K562 (cell line): ENCODE measurements around the gene TMEM184B. TPM values are rescaled to one million over a fixed set of nuclear protein-coding genes. Genes with fewer than 3 reads are reported as not detected.
A peak's percentile ranks its signal among the peaks of the same experiment; 100 is the strongest.

Experiments used
- ATAC-seq: fragments of 200-7000 bp; cut with Tn5 transposase; 3 replicates; pipeline ENCODE4 v1.9.1; 2020; ENCODE audit warnings: moderate library complexity
- BruUV-seq: library from RNA; stranded (reverse); fragments of 400-500 nt; replicated peaks from 2 replicates; lab custom pipeline; 2021; lab: Mats Ljungman, UMichigan
- CTCF ChIA-PET: fragments of 300-600 bp; formaldehyde crosslinking; extraction: SDS; loops from one replicate; lab custom pipeline; 2021; ENCODE audit warnings: low intra/inter-chr PET ratio; lab: Yijun Ruan, JAX
- POLR2A ChIA-PET: fragments of 300-600, 350-650 bp; sonication (Branson Sonifier 250); formaldehyde crosslinking; extraction: SDS; loops from one replicate; lab custom pipeline; 2021; ENCODE audit warnings: antibody characterized with exemption, inconsistent platforms; lab: Yijun Ruan, JAX
- DNase-seq, 4 experiments: peaks; one replicate each; pipeline versions ENCODE4 v3.0.0 to v3.0.0-alpha.2; 2011 to 2018; ENCODE audit warnings: low spot score in 3 of 4, mixed read lengths in 3 of 4; ENCODE audit errors: extremely low read depth in 1 of 4
- FAIRE-seq: peaks from 2 replicates; lab custom pipeline; 2011; peaks lifted over from hg19 to GRCh38; lab: Jason Lieb, UNC
- H2AFZ ChIP-seq: 2 replicates; pipeline ENCODE4 v1.6.0; 2011; ENCODE audit warnings: low read depth, low read length, control low read depth, inconsistent platforms
- H3K27ac ChIP-seq: fragments of 200-600 bp; 3 replicates; pipeline ENCODE4 v1.8.0; 2011; ENCODE audit warnings: low read depth, mild to moderate bottlenecking, control low read depth, inconsistent platforms, low read length, moderate library complexity, mixed read lengths; ENCODE audit errors: extremely low read depth
- H3K27me3 ChIP-seq, 2 experiments: fragments of 300-600 bp in 1 of 2; 2 replicates in 1 of 2; 3 replicates in 1 of 2; pipeline versions ENCODE4 v1.6.0 to v1.8.0; 2011; ENCODE audit warnings: inconsistent platforms in 2 of 2, low read length in 2 of 2, mild to moderate bottlenecking in 1 of 2, mixed read lengths in 1 of 2, moderate library complexity in 1 of 2; ENCODE audit not compliant: control insufficient read depth in 2 of 2, insufficient read depth in 2 of 2
- H3K36me3 ChIP-seq: fragments of 300-600 bp; 3 replicates; pipeline ENCODE4 v1.8.0; 2011; ENCODE audit warnings: mild to moderate bottlenecking, low read length, inconsistent platforms; ENCODE audit not compliant: control insufficient read depth, insufficient read depth
- H3K4me1 ChIP-seq, 2 experiments: fragments of 200-600 bp in 1 of 2; replicated peaks in 1 of 2; 2 replicates in 1 of 2; 3 replicates in 1 of 2; pipeline versions ENCODE4 v1.5.1 to v1.8.0; 2011; ENCODE audit warnings: inconsistent platforms in 2 of 2, low read length in 2 of 2, mild to moderate bottlenecking in 1 of 2, mixed read lengths in 1 of 2, moderate library complexity in 1 of 2; ENCODE audit not compliant: control insufficient read depth in 2 of 2, insufficient read depth in 2 of 2
- H3K4me2 ChIP-seq: 2 replicates; pipeline ENCODE4 v1.6.1; 2011; ENCODE audit warnings: low read length, control low read depth, inconsistent platforms, mixed read lengths; ENCODE audit not compliant: insufficient read depth
- H3K4me3 ChIP-seq: fragments of 200-600 bp; sonication (generic), shearing (Covaris generic); 2 replicates; pipeline ENCODE4 v1.5.1; 2016; ENCODE audit warnings: control low read depth, inconsistent platforms
- H3K79me2 ChIP-seq: fragments of 200-600 bp; 3 replicates; pipeline ENCODE4 v1.8.0; 2011; ENCODE audit warnings: low read length, inconsistent platforms; ENCODE audit not compliant: control insufficient read depth, insufficient read depth
- H3K9ac ChIP-seq, 2 experiments: 2 replicates each; pipeline versions ENCODE4 v1.6.0 to v1.6.1; 2011; ENCODE audit warnings: low read depth in 2 of 2, low read length in 2 of 2, control low read depth in 1 of 2, inconsistent platforms in 1 of 2, mild to moderate bottlenecking in 1 of 2, mixed read lengths in 1 of 2; ENCODE audit not compliant: insufficient read depth in 1 of 2
- H3K9me1 ChIP-seq: one replicate; pipeline ENCODE4 v1.6.0; 2011; ENCODE audit warnings: inconsistent platforms, mild to moderate bottlenecking, low read length, moderate library complexity; ENCODE audit not compliant: control insufficient read depth, insufficient read depth
- H3K9me3 ChIP-seq: replicated peaks from 2 replicates; pipeline ENCODE4 v1.5.1; 2011; ENCODE audit warnings: low read depth, low read length, inconsistent platforms; ENCODE audit not compliant: control insufficient read depth, insufficient read depth
- H4K20me1 ChIP-seq: replicated peaks from 2 replicates; pipeline ENCODE4 v1.6.1; 2011; ENCODE audit warnings: low read length, inconsistent platforms, mixed read lengths; ENCODE audit not compliant: control insufficient read depth, insufficient read depth
- ATF1 ChIP-seq, 2 experiments: fragments of 450-650 bp in 1 of 2; IDR thresholded peaks; 2 replicates each; pipeline ENCODE4 v1.6.1; 2016; ENCODE audit warnings: missing compliant biosample characterization in 1 of 2, missing genetic modification characterization in 1 of 2
- HDAC8 ChIP-seq: fragments of 450-650 bp; IDR thresholded peaks from 2 replicates; pipeline ENCODE4 v1.6.1; 2016; ENCODE audit warnings: mild to moderate bottlenecking, missing genetic modification characterization, moderate library complexity, missing compliant biosample characterization
- HNRNPUL1 ChIP-seq: fragments of 200-400 bp; formaldehyde crosslinking; IDR thresholded peaks from 2 replicates; pipeline ENCODE4 v1.6.1; 2017; ENCODE audit warnings: low read length
- HOXB6 ChIP-seq: fragments of 250-450 bp; sonication (Bioruptor Pico); IDR thresholded peaks from 2 replicates; pipeline ENCODE4 v1.5.1; 2022; ENCODE audit warnings: mild to moderate bottlenecking, borderline replicate concordance
- KLF13 ChIP-seq: fragments of 450-650 bp; IDR thresholded peaks from 2 replicates; pipeline ENCODE4 v1.6.1; 2016; ENCODE audit warnings: missing genetic modification characterization, low read depth, mild to moderate bottlenecking, missing compliant biosample characterization, moderate library complexity, borderline replicate concordance
- MBD2 ChIP-seq: sonication (generic); IDR thresholded peaks from 2 replicates; pipeline ENCODE4 v1.6.1; 2016; ENCODE audit warnings: low read depth, borderline replicate concordance
- MED1 ChIP-seq: sonication (generic); formaldehyde crosslinking; IDR thresholded peaks from 2 replicates; pipeline ENCODE4 v1.8.1; 2023; ENCODE audit warnings: missing genetic modification reagents, borderline replicate concordance
- MEF2A ChIP-seq: IDR thresholded peaks from 2 replicates; pipeline ENCODE4 v1.6.1; 2011; ENCODE audit warnings: low read depth, mild to moderate bottlenecking, low read length, moderate library complexity; ENCODE audit not compliant: control insufficient read depth
- NEUROD1 ChIP-seq: fragments of 150-350 bp; IDR thresholded peaks from 2 replicates; pipeline ENCODE4 v1.6.1; 2014; ENCODE audit warnings: borderline replicate concordance, low read length, low read depth; ENCODE audit not compliant: partially characterized antibody
- NFIC ChIP-seq: fragments of 450-650 bp; IDR thresholded peaks from 2 replicates; pipeline ENCODE4 v1.6.1; 2017; ENCODE audit warnings: mild to moderate bottlenecking, inconsistent platforms
- NFRKB ChIP-seq: fragments of 450-650 bp; IDR thresholded peaks from 2 replicates; pipeline ENCODE4 v1.6.1; 2016; ENCODE audit warnings: low read depth
- POLR2B ChIP-seq: fragments of 450-650 bp; IDR thresholded peaks from 2 replicates; pipeline ENCODE4 v1.6.1; 2018; ENCODE audit warnings: low read depth; ENCODE audit not compliant: partially characterized antibody
- RBM22 ChIP-seq: fragments of 200-400 bp; formaldehyde crosslinking; IDR thresholded peaks from 2 replicates; pipeline ENCODE4 v1.6.1; 2018; ENCODE audit warnings: low read length, low read depth; ENCODE audit not compliant: poor library complexity, severe bottlenecking
- SETDB1 ChIP-seq: IDR thresholded peaks from one replicate; pipeline ENCODE4 v1.6.1; 2012; ENCODE audit warnings: low read length, control low read depth, inconsistent platforms
- SRSF3 ChIP-seq: fragments of 200-400 bp; formaldehyde crosslinking; IDR thresholded peaks from 2 replicates; pipeline ENCODE4 v1.6.1; 2016; ENCODE audit warnings: mild to moderate bottlenecking, low read length, moderate library complexity; ENCODE audit not compliant: insufficient read depth
- USF2 ChIP-seq: sonication (generic); formaldehyde crosslinking; IDR thresholded peaks from 2 replicates; pipeline ENCODE4 v1.5.0; 2020; ENCODE audit warnings: missing genetic modification reagents
- ZBTB8A ChIP-seq: fragments of 450-650 bp; IDR thresholded peaks from 2 replicates; pipeline ENCODE4 v1.6.1; 2018; ENCODE audit warnings: mild to moderate bottlenecking, moderate library complexity; ENCODE audit not compliant: partially characterized antibody
- ZNF134 ChIP-seq: fragments of 250-450 bp; sonication (Bioruptor Pico); conservative IDR thresholded peaks from 2 replicates; pipeline ENCODE4 v1.4.0; 2020
- ZNF384 ChIP-seq: IDR thresholded peaks from 2 replicates; pipeline ENCODE4 v1.6.1; 2012; ENCODE audit warnings: low read depth, low read length, improper control_type of control experiment
- WGBS: fragments of 100-300 bp; shearing (Covaris generic); methylation state at CpG from one replicate; pipeline ENCODE4 v1.1.6; 2016; ENCODE audit warnings: low coverage, mixed read lengths; ENCODE audit not compliant: insufficient coverage; ENCODE audit errors: missing lambda C conversion rate; 5-methylcytosine and 5-hydroxymethylcytosine counted together
- in situ Hi-C: fragments of 300-500 bp; cut with MboI; formaldehyde crosslinking; loops from 4 replicates; pipeline ENCODE4 v1.15.0; 2018; ENCODE audit warnings: inconsistent platforms, mixed read lengths
- intact Hi-C: fragments of 100-400 bp; cut with micrococcal nuclease; formaldehyde crosslinking; loops from 2 replicates; pipeline ENCODE4 v1.14.2; 2022
- polyA plus RNA-seq, 8 experiments: library from polyadenylated mRNA; depleted of rRNA in 4 of 8; stranded (reverse) in 5 of 8; unstranded in 3 of 8; fragments of >200 nt; fragmentation: Nextera tagmentation in 2 of 8; fragmentation: Illumina TruSeq in 1 of 8; extraction: Ambion mirVana in 2 of 8; extraction: Trizol in 1 of 8; gene quantifications; 2 replicates each; pipeline versions ENCODE4 v1.2.1 to v1.2.3, GENCODE V29; 2011 to 2014; ENCODE audit warnings: inconsistent platforms in 1 of 8, missing spikeins in 1 of 8
- total RNA-seq, 7 experiments: library from RNA; depleted of rRNA in 6 of 7; stranded (reverse); fragments of >200 nt in 6 of 7; fragmentation: Illumina TruSeq in 2 of 7; extraction: Trizol in 2 of 7; gene quantifications; 2 replicates each; pipeline versions ENCODE4 v1.2.1 to v1.2.3, GENCODE V29; 2011 to 2021; ENCODE audit warnings: low replicate concordance in 1 of 7
- TF ChIP-seq, protein P1 (sequence below): fragments of 250-450 bp; sonication (Bioruptor Pico); IDR thresholded peaks from 2 replicates; pipeline ENCODE4 v1.8.0; 2022; ENCODE audit warnings: moderate library complexity, mild to moderate bottlenecking, inconsistent platforms

The TMEM184B gene
- total and polyA plus RNA-seq, 9 of the 15 experiments (the other 6 are each of a cell fraction or from before 2014, with no cell fraction given), result 0.31 to 25.1 (median 6.2) TPM

DNA sequence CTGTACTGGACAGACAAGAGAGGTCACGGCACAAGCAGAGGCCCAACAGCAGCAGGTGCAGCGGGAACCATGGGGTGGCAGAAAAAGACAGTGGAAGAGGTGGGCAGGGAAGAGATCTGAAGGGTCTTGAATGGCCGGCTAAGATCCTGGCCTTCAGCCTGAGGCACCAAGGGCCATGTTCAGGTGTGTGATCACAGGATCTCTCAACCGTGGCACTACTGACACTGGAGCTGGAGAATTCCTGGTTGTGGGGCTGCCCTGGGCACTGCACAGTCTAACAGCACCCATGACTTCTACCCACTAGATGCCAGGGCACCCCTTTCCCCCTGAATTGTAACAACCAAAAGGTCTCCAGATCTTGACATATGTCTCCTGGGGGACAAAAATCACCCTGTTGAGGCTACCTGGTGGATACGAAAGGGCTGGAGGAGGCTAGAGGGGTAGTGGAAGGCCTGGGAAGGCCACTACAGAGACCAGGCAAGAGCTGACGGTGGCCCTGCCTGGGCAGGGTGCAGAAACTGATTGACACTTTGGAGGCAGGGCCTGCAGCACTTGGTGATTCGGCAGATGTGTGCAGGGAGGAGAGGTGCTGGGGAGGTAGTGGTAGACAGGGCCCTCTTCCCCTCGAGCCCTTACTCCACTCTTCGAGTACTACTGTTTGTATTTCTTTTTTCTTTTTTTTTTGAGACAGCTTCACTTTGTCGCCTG is 36.1 kb upstream of the TMEM184B start:
- BruUV-seq, result no TSS peak
- in situ Hi-C loops (no loop called here), intact Hi-C loops (no loop called here)
- H3K27ac ChIP-seq, result no peak overlapping the region
- CTCF ChIA-PET, result no interaction called here
- peaks cover 37% of the 10 kb centered on the region for H4K20me1 ChIP-seq
- no peak overlapping the region for H3K4me2 ChIP-seq
- no peak for FAIRE-seq
- no peak overlapping the region for H2AFZ ChIP-seq
- H3K27me3 ChIP-seq, result no peaks in the 10 kb centered on the region
- POLR2A ChIA-PET, result interaction anchor here (0.6 to 1.7 kb wide), 3 partner anchors 10 to 12 kb away, joined by 3 to 5 read pairs (median 4); no protein-coding TSS in a partner anchor
- WGBS, result 83% methylated on average over 9 of the region's 10 CpGs
- no peaks in the 10 kb centered on the region for H3K9me3 ChIP-seq
- no peak for DNase-seq
- ATAC-seq, result no peak
- peaks cover 64% of the 10 kb centered on the region; the same call in 2 of the 3 replicates for H3K36me3 ChIP-seq
- TF ChIP-seq HNRNPUL1 (no peak), MEF2A (no peak), KLF13 (tag) (no peak), NFRKB (no peak), MED1 (no peak), ZBTB8A (no peak), SRSF3 (no peak), USF2 (CRISPR knock-in tag) (no peak), MBD2 (no peak), ZNF384 (no peak), HOXB6 (no peak), RBM22 (no peak), HDAC8 (tag) (no peak), ZNF134 (CRISPR knock-in tag) (no peak), POLR2B (no peak), SETDB1 (no peak), NEUROD1 (no peak), ATF1 (CRISPR knock-in tag; IDR thresholded peaks at IDR 0.05) (no peak), ATF1 (tag; IDR thresholded peaks at IDR 0.05) (no peak), NFIC (no peak)
- TF ChIP-seq, protein P1, sequence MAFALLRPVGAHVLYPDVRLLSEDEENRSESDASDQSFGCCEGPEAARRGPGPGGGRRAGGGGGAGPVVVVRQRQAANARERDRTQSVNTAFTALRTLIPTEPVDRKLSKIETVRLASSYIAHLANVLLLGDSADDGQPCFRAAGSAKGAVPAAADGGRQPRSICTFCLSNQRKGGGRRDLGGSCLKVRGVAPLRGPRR (CRISPR knock-in tag), result no peak
- peak overlapping the region in 1 of 2 experiments; percentile 68; a peak in 2 of 4 replicates for H3K9ac ChIP-seq
- peaks cover 81% of the 10 kb centered on the region for H3K79me2 ChIP-seq
- peaks cover 9 to 14% of the 10 kb centered on the region in 2 experiments; a peak in 4 of 5 replicates for H3K4me1 ChIP-seq
- H3K9me1 ChIP-seq, result peaks cover 2% of the 10 kb centered on the region
- H3K4me3 ChIP-seq, result no peak overlapping the region
